GM18517 (cell line): ENCODE measurements around the gene SLC35E1.
"Not testable (repeated sequence)": the region's sequence is repeated elsewhere in the genome, so short reads cannot be mapped to it uniquely, and the experiment has no call there.

Experiments used
- ATAC-seq: cut with Tn5 transposase; IDR thresholded peaks from one replicate; pipeline ENCODE4 v1.9.1; 2021; ENCODE audit warnings: mild to moderate bottlenecking, moderate library complexity; ENCODE audit not compliant: unreplicated experiment

The SLC35E1 gene

DNA sequence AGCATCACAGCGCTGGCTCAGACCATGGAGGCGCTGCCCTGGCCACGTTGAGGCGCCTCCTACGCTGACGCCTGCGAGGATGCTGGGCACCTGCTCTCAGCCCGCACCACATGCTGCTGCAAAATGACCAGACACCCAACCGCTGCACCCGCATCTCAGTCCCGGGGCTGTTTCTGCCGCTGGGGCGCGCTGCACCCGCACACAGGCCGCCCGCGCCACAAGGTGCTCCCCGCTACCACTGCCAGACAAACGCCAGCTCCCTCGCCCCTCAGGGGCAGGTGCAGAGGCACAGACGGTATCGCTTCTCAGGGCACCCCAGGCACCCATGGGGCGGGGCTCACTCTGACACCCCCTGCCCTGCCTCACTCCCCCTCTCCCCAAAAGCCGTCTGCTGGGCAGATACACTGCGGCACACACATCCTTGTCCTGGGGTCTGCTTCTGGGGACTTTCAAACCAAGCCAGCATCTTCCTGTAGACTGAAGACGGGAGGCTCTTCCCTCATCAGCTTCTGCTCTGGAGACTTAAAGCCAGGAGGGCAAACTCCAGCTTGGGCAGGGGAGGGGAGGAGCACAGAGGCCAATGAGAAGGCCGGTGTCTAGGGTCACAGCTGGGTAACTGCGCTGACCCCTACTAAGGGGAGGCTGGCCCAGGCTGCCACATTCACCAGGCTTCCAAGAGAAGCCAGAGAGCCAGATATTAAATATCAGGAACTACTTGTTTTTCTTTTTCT, 46.3 kb downstream of the SLC35E1 start:
- no peak for ATAC-seq

GRCh38 chr19:16524991-16525734, 47.1 kb downstream of the SLC35E1 start:
- ATAC-seq: no peak

DNA sequence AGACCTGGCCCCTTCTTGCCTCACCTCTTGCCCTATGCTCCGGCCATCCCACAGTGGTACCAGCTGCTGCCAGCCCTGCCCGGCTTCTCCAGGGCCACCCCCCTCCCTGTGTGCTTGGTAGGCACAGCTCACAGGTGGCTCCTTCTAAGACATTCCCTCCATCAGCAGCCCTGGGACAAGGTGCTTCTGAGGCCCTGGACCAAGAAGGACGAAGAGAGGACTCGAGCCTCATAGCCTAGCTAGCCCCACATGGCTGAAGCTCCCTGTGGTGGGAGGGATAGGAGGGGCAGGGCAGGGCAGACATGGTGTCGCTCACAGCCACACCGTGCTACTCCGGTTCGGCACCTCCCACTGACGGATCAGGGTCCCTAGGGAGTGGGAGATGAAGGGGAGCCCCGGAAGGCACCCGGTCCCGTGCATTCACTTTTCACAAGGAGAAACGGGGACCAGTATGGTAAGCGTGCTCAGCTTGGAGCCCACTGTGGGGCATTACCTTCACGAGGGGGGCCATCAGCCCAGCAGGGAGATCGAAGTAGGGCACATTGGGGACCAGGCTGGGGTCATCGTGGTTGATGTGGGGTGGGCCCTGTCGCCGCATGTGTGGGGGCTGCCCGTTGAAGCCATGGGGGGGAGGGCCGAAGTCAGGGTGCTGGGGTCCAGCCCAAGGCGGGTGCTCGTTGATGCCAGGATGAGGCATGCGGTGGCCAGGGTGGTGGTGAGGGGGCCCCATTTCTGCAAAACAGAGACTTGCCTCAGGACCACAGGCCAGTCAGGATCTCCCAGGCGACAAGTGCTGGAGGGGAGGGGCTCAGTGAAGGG, 49.4 kb downstream of the SLC35E1 start:
- ATAC-seq: no peak

GRCh38 chr19:16521715-16522289, 50.4 kb downstream of the SLC35E1 start:
- ATAC-seq: no peak

DNA sequence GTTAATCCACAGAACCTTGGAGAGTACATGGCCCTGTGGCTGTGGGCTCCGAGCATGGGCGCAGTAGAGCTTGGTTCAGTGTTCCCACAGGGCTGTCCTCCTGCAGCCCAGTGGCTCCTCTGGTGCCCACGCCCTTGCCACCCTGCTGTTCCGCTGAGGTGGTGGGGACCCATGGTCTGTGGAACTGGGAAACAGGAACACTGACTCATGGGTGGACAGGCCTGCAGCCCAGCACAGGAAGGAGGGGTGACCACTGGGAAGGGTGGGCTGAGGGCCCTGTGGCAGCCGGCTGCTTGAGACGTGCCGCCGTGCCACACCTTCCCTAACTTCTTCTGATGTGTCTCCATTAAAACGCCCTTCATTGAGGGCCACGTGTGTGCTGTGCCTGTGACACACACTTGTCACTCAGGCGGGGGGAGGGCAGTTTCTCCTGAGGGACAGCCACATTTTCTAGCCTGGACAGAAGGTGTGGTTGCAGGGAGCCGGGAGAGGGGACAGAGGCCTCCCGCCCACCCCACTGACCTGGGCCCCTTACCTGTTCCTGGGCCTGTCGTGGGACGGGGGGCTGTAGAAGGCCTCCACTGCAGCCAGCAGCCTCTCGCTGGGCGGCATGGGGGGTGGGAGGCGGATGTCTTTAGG, 51.1 kb downstream of the SLC35E1 start:
- no peak for ATAC-seq

GRCh38 chr19:16520074-16520973, 51.9 kb downstream of the SLC35E1 start:
- no peak for ATAC-seq

DNA sequence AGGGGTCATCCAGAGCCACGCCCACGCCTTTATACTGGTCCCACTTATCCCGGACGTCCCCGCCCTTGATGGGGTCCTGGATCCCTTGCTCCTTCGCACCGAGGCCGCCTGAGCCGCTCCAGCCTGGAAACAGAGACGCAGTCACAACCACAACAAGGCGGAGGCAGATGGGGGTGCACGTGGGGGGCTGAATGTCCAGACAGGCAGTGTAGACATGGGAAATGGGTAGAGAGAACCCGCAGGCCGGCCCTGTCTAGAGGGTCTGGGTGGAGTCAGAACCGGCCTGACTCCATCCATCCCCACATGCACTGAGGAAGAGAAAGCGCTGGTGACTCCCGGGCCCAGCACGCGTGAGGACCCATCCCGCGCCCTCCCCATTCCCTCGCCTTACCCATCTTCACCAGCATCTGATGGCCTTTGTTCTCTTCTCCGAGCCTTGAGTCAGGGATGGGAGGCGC, 53.0 kb downstream of the SLC35E1 start:
- ATAC-seq: no peak

DNA sequence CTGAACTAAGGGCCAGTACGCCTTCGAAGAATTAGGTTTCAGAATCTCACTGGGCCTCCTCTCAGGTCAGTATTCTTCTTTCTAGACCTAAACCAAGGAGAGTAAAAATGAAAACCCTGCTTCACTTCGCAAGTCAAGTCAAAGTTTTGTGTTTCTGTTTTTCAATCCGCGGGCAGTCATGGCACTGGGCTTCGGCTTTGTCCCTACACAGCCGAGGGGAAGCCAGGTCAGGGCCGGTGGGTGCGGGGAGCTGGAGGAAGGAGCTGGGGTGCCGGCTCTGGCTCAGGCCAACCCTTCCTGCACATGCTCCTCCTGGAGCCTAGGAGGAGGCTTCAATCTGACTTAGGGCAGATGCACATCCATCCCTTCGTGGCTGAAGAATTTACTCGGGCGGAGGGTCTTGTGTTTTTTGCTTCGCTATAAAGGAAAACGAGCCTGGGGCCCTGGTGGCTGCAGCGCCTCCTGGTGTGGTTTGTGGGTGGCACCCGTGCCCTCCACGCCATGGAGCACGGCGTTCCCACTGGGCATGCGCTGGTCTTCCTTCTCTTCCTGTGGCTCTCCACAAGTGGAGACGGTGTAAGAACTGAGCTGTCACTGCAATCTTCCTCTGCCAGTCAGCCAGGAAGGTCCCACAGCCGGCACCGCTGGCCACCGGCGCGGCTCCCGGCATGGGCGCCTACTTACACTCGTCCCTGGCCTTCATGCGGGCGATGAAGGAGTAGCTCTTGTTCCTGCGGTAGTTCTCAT, 53.6 kb downstream of the SLC35E1 start:
- ATAC-seq: no peak

- no peak for ATAC-seq
These were observed 54.2 kb downstream of the SLC35E1 start for GRCh38 chr19:16518061-16518460.

DNA sequence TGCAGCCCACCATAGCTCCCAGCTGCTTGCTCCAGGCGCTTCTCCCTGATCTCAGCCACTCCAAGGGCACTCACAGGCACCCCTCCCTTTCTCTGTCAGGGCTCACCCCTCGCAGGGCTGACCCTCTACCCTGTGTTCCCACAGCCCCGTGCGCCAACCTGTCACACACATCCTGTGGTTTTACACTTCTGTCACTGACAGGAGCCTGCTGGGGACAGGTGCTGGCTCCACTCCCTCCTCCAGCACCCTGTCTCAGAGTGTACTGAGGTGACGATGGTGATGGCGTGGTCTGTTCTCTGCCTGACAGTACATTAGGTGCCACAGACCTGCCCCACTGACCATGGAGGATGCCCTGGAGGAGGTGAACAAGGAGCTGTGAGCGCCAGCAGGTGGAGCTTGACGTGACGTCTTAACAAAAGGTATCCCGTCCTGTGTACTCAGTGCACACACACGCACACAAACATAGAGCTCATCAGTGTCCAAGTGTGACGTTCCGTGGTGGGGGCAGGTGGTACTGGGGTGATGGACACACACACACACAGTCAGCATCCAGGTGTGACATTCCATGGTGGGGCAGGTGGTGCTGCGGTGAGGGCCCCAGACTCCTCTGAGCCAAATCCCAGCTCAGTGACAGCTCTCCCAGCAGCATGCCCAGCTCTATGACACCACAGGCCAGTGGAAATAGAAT, 55.1 kb downstream of the SLC35E1 start:
- ATAC-seq: no peak

DNA sequence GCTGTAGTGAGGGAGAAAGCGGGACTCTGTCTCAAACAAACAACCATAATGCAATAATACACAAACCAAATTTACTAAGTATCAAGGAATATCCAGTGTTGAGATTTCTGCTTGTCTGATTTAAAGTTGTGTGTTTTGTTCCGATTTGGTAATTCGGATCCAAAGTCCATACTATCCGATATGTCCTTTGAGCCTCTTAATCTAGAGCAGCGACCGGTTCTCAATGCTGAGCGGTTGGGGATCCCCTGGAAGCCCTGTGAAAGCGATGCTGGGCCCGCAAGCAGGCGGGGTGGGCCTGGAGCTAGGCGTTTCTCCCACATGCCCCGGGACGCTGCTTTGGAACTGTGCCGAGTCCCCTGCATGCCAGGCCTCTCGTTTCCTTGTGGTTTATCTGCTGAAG, 55.8 kb downstream of the SLC35E1 start:
- no peak for ATAC-seq

DNA sequence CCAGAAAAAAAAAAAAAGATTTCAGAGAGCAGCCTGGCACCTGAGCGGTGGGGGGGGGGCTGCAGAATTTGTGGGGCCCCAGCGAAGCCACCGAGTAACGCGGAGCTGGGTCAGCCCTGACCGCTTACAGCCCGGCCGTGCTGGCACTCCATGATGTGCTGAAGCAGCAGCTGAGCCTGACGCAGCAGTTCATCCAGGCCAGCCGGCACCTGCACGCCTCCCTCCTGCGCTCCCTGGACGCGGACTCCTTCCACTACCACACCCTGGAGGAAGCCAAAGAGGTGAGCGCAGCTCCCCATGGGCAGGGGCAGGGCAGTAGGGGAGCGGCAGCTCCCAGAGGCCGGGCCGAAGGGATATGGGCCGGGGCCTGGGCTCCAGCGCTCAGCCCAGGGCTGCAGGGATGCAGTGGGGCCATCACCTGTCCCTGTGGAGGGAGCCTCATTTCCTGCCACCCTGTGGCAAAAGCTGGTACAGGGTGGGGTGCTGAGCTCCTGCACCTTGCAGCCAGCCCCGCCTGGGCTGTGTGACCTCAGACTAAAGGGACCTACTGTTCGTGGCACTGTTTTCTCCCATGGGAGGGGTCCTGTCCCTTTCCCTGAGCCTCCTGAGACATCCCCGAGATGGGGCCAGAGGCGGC, 57.7 kb downstream of the SLC35E1 start:
- ATAC-seq: no peak

GRCh38 chr19:16512611-16513010, 59.6 kb downstream of the SLC35E1 start:
- not testable (repeated sequence) for ATAC-seq

GRCh38 chr19:16509141-16510061, 62.8 kb downstream of the SLC35E1 start:
- no peak for ATAC-seq

DNA sequence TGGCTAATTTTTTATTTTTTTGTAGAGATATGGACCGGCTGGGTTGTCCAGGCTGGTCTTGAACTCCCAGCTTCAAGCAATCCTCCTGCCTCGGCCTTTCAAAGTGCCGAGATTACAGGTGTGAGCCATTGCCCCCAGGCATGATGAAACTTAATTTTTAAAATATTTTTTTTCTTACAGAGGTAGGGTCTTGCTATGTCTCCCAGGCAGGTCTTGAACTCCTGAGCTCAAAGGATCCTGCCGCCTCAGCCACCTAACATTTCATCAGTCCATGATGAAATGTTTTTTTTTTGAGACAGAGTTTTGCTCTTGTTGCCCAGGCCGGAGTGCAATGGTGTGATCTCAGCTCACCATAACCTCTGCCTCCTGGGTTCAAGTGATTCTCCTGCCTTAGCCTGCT, 63.7 kb downstream of the SLC35E1 start:
- ATAC-seq: no peak

GRCh38 chr19:16506961-16507360, 65.3 kb downstream of the SLC35E1 start:
- ATAC-seq: no peak

DNA sequence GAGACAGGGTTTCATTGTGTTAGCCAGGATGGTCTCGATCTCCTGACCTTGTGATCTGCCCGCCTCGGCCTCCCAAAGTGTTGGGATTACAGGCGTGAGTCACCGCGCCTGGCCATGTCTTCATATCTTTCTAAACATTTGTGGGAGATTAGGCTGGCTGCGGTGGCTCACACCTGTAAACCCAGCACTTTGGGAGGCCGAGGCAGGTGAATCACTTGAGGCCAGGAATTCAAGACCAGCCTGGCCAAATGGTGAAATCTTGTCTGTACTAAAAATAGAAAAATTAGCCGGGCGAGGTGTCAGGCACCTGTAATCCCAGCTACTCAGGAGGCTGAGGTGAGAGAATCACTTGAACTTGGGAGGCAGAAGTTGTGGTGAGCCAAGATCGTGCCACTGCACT, 66.1 kb downstream of the SLC35E1 start:
- ATAC-seq: not testable (repeated sequence)
